HepG2 (cell line): ENCODE data around the gene RNF123. TPM values are rescaled to one million over a fixed set of nuclear protein-coding genes. Genes with fewer than 3 reads are reported as not detected.

Experiments used
- BCLAF1 ChIP-seq: fragments of 450-650 bp; IDR thresholded peaks from 2 replicates; pipeline ENCODE4 v1.6.1; 2017; ENCODE audit warnings: mild to moderate bottlenecking
- EP300 ChIP-seq, 3 experiments: sonication (generic) in 1 of 3; formaldehyde crosslinking in 1 of 3; IDR thresholded peaks; 2 replicates each; pipeline versions ENCODE4 v1.5.1 to v1.6.1; 2011 to 2020; ENCODE audit warnings: low read depth in 2 of 3, low read length in 2 of 3, borderline replicate concordance in 1 of 3, improper control_type of control experiment in 1 of 3, mild to moderate bottlenecking in 1 of 3, missing genetic modification reagents in 1 of 3, moderate library complexity in 1 of 3
- HBP1 ChIP-seq: IDR thresholded peaks from 2 replicates; pipeline ENCODE4 v1.6.1; 2016; ENCODE audit warnings: low read depth, control low read depth
- HOXA3 ChIP-seq: sonication (generic); formaldehyde crosslinking; IDR thresholded peaks from 2 replicates; pipeline ENCODE4 v1.5.0; 2020; ENCODE audit warnings: missing genetic modification reagents
- IRX3 ChIP-seq: sonication (generic); formaldehyde crosslinking; IDR thresholded peaks from 2 replicates; pipeline ENCODE4 v1.8.1; 2023; ENCODE audit warnings: mild to moderate bottlenecking, low read depth, missing genetic modification reagents, borderline replicate concordance
- KDM2A ChIP-seq: sonication (generic); formaldehyde crosslinking; IDR thresholded peaks from 2 replicates; pipeline ENCODE4 v1.4.0; 2020; ENCODE audit warnings: low read depth, missing genetic modification reagents, borderline replicate concordance
- MTA3 ChIP-seq: sonication (generic); formaldehyde crosslinking; IDR thresholded peaks from 2 replicates; pipeline ENCODE4 v1.4.0; 2020; ENCODE audit warnings: missing genetic modification reagents
- RBFOX2 ChIP-seq: fragments of 200-400 bp; formaldehyde crosslinking; IDR thresholded peaks from 2 replicates; pipeline ENCODE4 v1.6.1; 2017; ENCODE audit warnings: low read depth, mild to moderate bottlenecking, low read length
- SOX6 ChIP-seq, 2 experiments: fragments of 450-650 bp in 1 of 2; sonication (generic) in 1 of 2; formaldehyde crosslinking in 1 of 2; IDR thresholded peaks; 2 replicates each; pipeline versions ENCODE4 v1.4.0 to v1.6.1; 2017 to 2020; ENCODE audit warnings: antibody characterized with exemption in 1 of 2, mild to moderate bottlenecking in 1 of 2, missing genetic modification reagents in 1 of 2
- TEAD3 ChIP-seq: optimal IDR thresholded peaks from 2 replicates; pipeline ENCODE3; 2016; ENCODE audit warnings: borderline replicate concordance
- YEATS4 ChIP-seq: sonication (generic); formaldehyde crosslinking; IDR thresholded peaks from 2 replicates; pipeline ENCODE4 v1.4.0; 2020; ENCODE audit warnings: missing genetic modification reagents, borderline replicate concordance
- ZBTB33 ChIP-seq: sonication (generic); formaldehyde crosslinking; IDR thresholded peaks from 2 replicates; pipeline ENCODE4 v1.4.0; 2020; ENCODE audit warnings: missing genetic modification reagents
- ZFP41 ChIP-seq: sonication (generic); formaldehyde crosslinking; IDR thresholded peaks from 2 replicates; pipeline ENCODE4 v1.4.0; 2020; ENCODE audit warnings: mild to moderate bottlenecking, missing genetic modification reagents, borderline replicate concordance
- ZMYM3 ChIP-seq: sonication (generic); formaldehyde crosslinking; IDR thresholded peaks from 2 replicates; pipeline ENCODE4 v1.5.1; 2020; ENCODE audit warnings: mild to moderate bottlenecking, missing genetic modification reagents
- ZNF101 ChIP-seq: sonication (generic); formaldehyde crosslinking; IDR thresholded peaks from 2 replicates; pipeline ENCODE4 v1.4.0; 2020; ENCODE audit warnings: mild to moderate bottlenecking, low read depth, missing genetic modification reagents, borderline replicate concordance
- ZNF207 ChIP-seq: fragments of 450-650 bp; IDR thresholded peaks from 2 replicates; pipeline ENCODE4 v1.6.1; 2016; ENCODE audit warnings: antibody characterized with exemption, borderline replicate concordance
- ZNF230 ChIP-seq: sonication (generic); formaldehyde crosslinking; IDR thresholded peaks from 2 replicates; pipeline ENCODE4 v1.4.0; 2020; ENCODE audit warnings: mild to moderate bottlenecking, missing genetic modification reagents
- ZNF30 ChIP-seq: sonication (generic); formaldehyde crosslinking; IDR thresholded peaks from 2 replicates; pipeline ENCODE4 v1.5.0; 2020; ENCODE audit warnings: mild to moderate bottlenecking, missing genetic modification reagents
- ZNF564 ChIP-seq: sonication (generic); formaldehyde crosslinking; IDR thresholded peaks from 2 replicates; pipeline ENCODE4 v1.8.1; 2023; ENCODE audit warnings: mild to moderate bottlenecking, missing genetic modification reagents
- ZNF572 ChIP-seq: sonication (generic); formaldehyde crosslinking; IDR thresholded peaks from 2 replicates; pipeline ENCODE4 v1.5.1; 2020; ENCODE audit warnings: mild to moderate bottlenecking, missing genetic modification reagents
- ZNF703 ChIP-seq: sonication (generic); formaldehyde crosslinking; IDR thresholded peaks from 2 replicates; pipeline ENCODE4 v1.5.1; 2020; ENCODE audit warnings: missing genetic modification reagents, mild to moderate bottlenecking, moderate library complexity, borderline replicate concordance
- ZNF891 ChIP-seq: sonication (generic); formaldehyde crosslinking; IDR thresholded peaks from 2 replicates; pipeline ENCODE4 v1.5.0; 2020; ENCODE audit warnings: mild to moderate bottlenecking, missing genetic modification reagents
- polyA plus RNA-seq, 8 experiments: library from polyadenylated mRNA; depleted of rRNA in 3 of 8; stranded (reverse) in 7 of 8; unstranded in 1 of 8; fragments of >200 nt; fragmentation: Illumina TruSeq in 4 of 8; extraction: Trizol in 4 of 8; gene quantifications; 2 replicates each; pipeline versions ENCODE4 v1.2.1 to v1.2.3, GENCODE V29; 2011 to 2016; ENCODE audit warnings: low read depth in 4 of 8, missing spikeins in 1 of 8, mixed read lengths in 1 of 8; ENCODE audit not compliant: insufficient read depth in 1 of 8
- total RNA-seq, 5 experiments: library from RNA; depleted of rRNA; stranded (reverse); fragments of >200 nt; fragmentation: Illumina TruSeq; extraction: Trizol; gene quantifications; 2 replicates each; pipeline ENCODE4 v1.2.3, GENCODE V29; 2016; ENCODE audit warnings: low read depth in 1 of 5

RNF123 gene
- total and polyA plus RNA-seq, 2 of the 13 experiments (the other 11 are each of a cell fraction or from before 2014, with no cell fraction given): 29.9 to 82.2 TPM

- 0 out of 2 replicates have a peak, but pooled peaks have one; percentile 22 for TF ChIP-seq ZNF101
- TF ChIP-seq ZNF572: no peak
- peak; percentile 59; the same call in 1 of the 2 replicates for TF ChIP-seq ZNF703 (CRISPR knock-in tag)
- peak; percentile 91 for TF ChIP-seq HOXA3
- TF ChIP-seq ZNF30 (CRISPR knock-in tag): no peak
- peak; percentile 84 for TF ChIP-seq RBFOX2
- TF ChIP-seq SOX6 (IDR thresholded peaks at IDR 0.05): no peak
- peak; percentile 52 for TF ChIP-seq SOX6 (CRISPR knock-in tag; IDR thresholded peaks at IDR 0.05)
- TF ChIP-seq BCLAF1: no peak
- peak; percentile 90 for TF ChIP-seq YEATS4 (CRISPR knock-in tag)
- no peak for TF ChIP-seq ZNF207
- no peak for TF ChIP-seq ZFP41 (CRISPR knock-in tag)
- TF ChIP-seq ZNF230 (CRISPR knock-in tag): peak; percentile 80; the same call in 1 of the 2 replicates
- TF ChIP-seq ZBTB33 (CRISPR knock-in tag): no peak
- TF ChIP-seq TEAD3 (CRISPR knock-in tag): no peak
- TF ChIP-seq MTA3 (CRISPR knock-in tag): no peak
- TF ChIP-seq ZNF564 (CRISPR knock-in tag): peak; percentile 80; the same call in 1 of the 2 replicates
- no peak for TF ChIP-seq EP300 (IDR thresholded peaks at IDR 0.05; ENCODE audit: low read depth in 2 of 2, low read length in 2 of 2)
- TF ChIP-seq EP300 (CRISPR knock-in tag; IDR thresholded peaks at IDR 0.05; ENCODE audit: borderline replicate concordance): no peak; the same call in 1 of the 2 replicates
- TF ChIP-seq IRX3: peak; percentile 7; the same call in 1 of the 2 replicates
- no peak for TF ChIP-seq ZMYM3 (CRISPR knock-in tag)
- peak; percentile 100 for TF ChIP-seq KDM2A
- TF ChIP-seq ZNF891 (CRISPR knock-in tag): peak; percentile 51; the same call in 1 of the 2 replicates
- peak; percentile 35; the same call in 1 of the 2 replicates for TF ChIP-seq HBP1 (CRISPR knock-in tag)
Observed at GRCh38 chr3:49723628-49724551, 34.5 kb downstream of the RNF123 start, which contains the start of gene GMPPB (continued).
